DMS 273 treated with DMSO at 0.1 percent for 48 hours (cell line): ENCODE measurements around the gene HOXA10.

ENCODE experiments used
- DNase-seq: peaks from one replicate; lab custom pipeline; 2025; lab: John Stamatoyannopoulos, UW

The HOXA10 gene

DNA sequence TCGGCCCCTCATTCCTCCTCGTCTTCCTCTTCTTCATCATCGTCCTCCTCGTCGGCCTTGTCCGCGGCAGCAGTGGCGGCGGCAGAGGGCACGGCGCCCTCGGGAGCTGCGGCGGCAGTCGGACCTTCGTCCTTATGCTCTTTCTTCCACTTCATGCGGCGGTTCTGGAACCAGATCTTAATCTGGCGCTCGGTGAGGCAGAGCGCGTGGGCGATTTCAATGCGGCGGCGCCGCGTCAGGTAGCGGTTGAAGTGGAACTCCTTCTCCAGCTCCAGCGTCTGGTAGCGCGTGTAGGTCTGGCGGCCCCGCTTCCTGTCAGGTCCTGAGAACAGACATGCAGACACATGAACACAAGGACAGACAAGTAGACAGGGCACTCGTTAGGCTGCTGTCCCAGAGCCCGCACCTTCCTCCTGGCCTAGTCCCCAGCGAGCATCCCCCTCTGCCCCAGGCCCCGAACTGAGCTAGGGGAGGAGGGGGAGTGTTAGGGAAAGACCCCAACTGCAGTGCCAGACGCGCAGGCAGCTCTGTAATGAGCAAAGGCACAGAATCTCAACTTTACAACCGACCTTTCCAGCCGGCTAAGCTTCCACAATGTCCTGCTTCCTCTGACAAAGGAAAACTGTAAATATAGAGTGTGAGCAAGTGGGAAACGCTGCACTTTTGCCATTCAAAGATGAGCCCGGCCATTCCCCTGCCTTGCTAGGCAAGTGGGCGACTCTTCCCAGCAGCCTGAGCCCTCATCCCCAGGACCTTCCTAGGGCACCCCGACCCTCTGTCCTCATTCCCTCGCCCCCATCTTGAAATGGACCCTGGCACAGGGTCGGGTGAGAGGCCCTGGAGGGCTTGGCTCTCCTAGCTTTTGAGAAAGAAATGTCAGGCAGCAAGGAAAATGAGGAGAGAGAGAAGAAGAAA, 19.0 kb downstream of the HOXA10 start:
- no peak for DNase-seq

DNA sequence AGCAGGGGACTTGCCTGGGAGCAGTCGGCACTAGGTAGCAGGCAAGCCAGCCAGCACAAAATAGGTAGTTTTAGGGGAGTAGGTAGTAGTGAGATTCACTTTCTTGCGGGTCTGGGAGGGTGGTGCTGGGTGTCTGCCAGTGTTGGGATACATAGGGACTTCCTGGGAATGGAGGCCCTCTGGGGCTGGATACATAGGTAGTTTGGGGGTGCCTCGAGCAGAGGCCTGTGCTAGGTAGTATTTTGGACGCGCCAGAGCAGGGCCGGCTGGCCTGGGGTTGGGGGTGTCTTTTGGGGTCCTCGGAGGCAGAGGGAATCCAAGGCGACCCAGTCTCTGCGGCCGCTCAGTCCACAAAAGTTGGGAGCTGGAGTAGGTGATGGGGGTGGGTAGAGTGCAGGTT, 19.8 kb downstream of the HOXA10 start:
- no peak for DNase-seq

DNA sequence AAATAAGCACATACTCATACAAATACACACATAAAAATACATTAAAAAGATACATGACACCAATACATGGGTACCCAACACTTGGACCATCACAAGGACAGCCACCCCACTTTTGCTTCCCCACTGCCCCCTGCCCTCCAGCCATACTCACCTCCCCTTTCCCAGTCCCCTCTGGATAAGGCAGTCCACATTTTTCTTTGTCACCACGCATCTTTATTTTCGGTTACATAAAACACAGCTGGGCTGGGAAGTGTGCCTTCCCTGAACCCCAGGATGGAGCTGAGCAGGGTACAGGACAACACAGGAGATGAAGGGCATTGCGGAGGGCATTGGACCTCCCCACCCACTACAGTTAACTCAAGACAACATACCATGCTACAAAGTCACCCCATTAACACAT, 20.6 kb downstream of the HOXA10 start:
- DNase-seq, result no peak

DNA sequence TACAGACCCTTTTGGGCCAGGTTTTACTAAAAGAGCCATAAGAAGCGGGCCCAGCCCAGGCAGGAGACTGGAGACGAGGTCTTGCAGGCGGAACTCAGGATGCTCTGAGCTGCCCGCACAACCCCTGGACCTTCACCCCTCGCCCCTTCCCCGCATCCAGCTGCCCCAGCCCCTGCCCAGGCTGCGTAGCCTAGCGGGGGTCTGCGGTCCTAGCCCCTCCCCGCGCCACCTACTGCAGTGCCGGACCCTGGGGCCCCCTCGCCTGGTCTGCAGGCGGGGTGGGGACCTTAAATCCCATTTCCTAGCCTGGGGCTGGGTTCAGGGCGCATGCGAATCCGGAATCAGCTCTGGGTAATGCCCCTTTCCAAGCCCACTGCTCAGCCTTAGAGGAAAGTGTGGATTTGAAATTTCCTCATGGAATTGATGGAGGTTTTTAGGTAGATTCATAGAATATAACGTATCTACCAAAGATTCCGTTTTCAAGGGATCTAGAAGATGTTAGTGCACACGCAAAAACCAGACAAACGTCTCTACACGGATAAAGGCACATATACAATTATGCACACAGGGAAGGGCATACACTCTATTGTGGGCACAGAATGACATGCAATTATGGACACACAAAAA, 21.2 kb downstream of the HOXA10 start:
- DNase-seq, result no peak

DNA sequence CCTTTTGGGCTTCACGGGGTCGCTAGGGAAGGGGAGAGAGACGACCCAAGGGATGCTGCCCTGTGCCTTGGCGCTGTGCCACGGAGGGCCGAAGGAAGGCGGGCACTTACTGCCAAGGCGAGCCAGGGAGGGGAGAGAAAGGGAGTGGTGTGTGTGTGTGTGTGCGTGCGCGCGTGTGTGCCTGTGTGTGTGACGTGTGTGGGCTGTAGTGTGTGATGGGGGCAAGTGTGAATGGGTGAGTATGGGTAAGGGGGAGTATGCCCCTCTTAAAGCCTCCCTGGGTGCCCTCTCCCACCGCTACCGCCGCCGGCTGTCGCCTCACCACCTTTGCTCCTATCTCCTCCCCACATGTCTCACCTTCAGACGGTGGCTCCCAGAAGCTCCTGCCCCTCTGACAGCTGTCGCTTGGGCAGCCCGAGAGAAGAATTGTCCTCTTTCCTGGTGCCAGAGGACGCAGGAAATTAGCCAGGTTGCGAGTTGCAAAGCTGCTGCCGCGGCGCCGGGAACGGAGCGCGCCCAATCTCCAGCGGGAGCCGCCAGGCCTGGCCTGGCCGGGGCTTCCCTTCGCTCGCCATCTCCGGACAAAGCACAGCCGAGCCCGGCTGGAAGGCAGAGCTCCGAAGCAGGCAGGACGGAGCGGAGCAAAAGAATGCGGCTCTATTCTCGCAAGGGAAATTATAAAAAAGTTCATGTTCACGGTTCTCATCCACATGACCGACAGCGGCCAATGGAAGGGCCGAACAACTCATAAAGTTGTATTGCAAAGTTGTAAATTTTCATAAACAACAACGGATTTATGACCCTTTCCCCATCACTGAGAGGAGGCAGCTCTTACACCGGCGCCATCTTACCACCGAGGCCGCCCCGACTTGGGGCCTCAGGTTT, 21.9 kb downstream of the HOXA10 start, which contains the start of gene HOXA3:
Gene HOXA3 (minus strand): TSS at position 653 of the 885 bp plus-strand sequence. CDS start 41,943 bp downstream, outside the sequence.
- DNase-seq, result no peak

DNA sequence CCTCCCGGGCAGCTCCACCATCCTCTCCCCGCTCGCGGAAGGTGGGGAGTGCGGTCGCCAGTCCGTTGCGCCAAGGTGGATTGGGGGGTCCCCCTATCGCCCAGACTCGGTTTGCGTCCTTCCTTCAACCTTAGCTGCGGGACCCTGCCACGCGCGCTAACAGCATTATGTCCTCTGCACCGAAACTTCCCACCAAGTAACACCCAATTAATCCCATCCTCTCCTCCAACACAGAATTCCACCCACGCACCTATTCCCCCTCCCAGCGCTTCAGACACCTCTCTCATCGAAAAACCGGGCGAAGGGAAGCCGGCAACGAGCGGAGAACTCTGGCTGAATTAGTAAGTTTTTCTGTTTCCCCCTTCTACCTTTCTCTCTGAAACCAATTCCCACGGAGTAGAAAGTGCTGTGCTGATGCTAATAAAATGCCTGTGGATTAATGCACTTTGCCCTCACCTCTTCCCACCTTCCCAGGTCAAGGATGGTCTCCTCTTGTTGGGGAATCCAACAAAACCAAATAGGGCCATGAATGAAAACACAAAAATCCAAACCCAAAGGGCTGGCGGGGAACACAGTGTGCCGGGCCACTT, 22.7 kb downstream of the HOXA10 start:
- no peak for DNase-seq

DNA sequence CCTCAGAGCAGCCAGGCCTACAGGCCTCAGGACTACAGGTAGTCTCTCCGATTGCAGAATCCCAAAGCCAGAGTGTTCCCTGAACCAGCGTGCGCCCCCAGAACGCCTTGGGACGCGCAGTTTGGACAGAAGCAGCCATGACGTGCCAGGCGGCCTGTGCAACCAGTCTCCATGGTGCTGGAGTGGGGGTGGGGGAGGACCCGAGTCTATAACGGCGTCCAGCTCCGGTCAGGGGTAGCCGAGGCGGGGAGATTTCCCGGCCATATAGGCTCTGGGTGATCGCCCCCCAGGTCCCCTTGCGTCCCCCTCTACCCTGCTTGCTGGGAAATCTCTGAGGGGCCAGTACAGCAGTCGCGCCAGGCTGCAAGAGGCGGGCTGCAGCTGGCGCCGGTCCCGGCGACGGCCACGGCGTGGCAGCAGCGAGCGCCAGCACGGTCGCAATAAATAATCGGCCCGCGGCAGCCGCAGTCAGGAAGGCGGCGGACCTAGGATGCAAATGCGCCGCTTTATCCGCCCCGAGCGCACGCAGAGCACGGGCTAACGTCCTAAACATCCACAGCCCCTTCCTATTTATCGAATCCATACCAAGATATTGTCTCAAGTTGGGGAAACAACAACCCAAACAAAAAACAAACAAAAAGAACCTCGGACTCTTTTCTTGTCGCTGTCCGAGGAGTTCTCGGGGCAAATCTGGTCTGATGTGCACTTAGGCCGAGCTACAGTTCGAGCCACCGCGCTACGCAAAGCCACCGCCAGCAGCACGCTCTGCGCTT, 23.4 kb downstream of the HOXA10 start:
- DNase-seq, result no peak

DNA sequence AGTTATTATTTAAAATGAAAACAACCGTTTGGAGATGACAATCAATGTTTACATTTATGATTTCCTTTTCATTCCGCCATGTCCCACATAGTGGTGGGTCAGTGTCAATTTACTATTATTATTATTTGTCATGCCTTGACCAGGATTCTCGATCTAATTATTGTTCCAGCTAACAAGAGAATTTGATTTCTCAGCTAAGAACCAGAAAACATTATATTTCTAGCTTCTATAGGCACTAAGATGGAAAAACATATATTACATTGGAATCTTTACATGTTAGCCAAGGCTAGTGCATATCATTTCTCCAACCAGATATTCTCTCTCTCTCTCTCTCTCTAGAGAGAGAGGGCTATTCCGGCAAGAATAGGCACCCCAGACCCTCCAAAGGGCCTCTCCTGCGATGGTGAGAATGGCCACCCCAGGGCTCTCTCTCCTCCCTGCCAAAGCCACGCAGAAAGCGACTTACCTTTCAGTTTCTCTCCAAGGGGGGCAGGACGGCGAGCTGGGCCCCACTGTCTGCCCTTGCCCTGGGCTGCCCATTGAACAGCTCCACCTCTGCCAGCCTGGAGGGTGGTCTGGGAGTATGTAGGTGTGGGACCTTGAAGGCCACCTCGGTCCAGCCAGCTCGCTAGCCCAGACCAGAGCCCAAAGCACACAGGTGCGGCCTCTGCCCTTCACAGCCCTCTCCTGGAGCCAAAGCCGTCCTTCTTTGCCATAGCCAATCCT, 24.1 kb downstream of the HOXA10 start:
- no peak for DNase-seq

DNA sequence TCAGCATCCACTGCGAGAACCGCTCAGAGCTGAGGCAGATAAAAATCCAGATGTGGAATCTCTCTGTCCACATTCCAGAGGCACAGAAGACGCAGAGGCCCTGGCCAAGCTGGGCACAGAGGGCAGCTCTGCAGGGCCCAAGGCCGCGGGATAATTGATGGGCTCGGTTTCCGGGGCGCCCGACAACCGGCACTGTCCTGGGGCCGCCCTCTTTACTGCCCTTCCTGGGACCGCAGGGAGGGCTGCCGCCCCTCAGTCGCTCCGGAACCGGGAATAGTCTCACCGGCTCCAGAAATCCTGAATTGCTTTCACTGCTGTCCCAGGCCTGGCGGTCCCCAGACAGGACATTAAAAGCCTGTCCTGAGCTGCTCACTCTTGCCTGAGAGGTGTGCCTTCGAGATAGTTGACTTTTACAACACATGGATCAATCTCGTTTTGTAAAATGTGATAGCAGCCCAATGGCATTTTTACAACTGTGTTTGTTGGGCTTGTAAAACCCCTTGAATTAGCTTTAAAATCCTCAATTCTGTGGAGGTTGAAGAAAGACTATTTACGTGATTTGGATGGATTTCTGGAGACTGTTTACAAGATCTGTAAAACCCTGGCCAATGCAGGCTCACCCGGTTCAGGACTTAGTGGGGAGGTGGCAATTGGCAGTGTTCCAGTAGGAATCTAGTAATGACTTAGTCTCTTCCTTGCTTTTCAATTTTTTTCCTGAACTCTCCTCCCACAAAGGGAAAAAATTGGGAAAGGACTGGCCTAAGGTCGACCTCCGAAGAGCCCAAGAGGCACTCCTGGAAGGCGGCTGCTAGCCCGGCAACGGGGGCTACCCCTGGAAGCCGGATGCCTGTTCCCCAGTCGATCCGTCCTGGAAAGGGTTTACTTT, 25.1 kb downstream of the HOXA10 start:
- no peak for DNase-seq

DNA sequence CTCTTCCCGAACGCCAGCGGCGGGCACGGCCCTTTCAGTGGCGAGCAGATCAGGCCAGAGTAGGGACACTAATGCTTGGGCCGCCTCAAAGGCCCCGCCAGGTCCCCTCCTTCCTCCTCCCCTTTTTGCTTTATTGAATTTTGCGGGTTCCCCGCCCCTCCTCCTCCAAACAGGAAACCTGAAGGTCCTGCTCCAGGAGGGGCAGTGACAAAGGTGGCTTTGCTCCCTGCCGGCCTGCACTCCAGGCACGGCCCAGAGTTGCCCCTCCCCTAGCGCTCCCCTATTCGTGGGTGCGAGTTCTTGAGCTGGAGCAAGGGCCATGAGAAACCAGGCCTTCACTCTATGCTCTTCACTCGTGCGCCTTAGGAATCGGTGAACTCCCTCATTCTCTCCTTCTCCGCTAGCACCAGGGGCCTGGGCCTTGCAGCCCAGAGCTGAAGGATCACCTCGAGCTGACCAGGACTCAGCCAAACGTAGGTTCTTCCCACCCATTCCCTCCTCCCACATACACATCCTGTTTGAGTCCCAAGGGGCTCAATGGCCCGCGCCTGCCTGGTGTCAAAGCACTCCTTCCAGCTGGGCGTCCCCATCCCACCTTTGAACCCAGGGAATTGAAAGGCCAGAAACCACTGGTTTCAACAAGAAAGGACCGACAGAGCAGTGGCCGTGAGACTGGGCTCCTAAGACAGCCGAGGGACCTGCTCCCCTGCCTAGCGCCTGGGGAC, 25.9 kb downstream of the HOXA10 start:
- DNase-seq, result no peak

DNA sequence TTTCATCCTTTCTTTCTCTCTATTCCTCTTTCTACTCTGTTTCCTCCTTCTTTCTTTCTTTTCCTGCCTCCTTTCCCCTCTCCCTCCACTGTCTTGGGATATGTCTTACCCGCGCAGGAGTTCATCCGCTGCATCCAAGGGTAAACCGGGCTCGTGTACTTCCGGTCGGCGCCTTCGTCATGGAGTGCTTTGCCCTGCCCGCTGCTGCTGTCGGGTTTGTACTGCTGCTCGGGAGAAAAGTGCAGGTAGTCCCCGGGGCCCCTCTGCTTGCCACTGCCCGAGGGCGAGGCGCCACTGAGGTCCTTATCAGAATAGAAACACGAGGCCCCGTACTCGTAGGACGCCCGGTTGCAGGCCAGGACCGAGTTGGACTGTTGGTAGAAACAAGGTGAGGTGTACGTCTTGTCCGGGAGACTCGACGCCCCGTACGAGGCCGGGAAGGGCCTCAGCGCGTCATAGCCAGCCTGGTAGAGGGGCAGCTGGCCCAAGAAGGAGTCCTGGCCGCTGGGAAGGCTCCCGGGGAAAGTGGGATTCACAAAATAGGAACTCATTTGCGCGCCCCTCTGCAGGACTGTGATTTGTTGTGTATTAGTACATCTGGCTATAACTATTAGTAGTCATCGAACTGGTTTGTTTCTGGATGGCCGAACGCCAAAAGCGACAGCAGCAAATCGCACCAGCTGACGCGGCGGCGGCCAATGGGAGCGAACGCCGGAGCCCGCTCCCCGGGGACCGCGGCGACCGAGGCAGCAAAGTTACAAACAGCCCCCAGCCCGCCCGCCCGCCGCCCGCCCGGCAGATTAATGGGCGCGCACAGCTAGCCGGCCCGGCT, 26.7 kb downstream of the HOXA10 start, which contains the start of gene HOXA6:
Gene HOXA6 (minus strand): TSS at position 576 of the 832 bp plus-strand sequence. CDS start 25 bp downstream, at position 551.
- DNase-seq, result no peak

DNA sequence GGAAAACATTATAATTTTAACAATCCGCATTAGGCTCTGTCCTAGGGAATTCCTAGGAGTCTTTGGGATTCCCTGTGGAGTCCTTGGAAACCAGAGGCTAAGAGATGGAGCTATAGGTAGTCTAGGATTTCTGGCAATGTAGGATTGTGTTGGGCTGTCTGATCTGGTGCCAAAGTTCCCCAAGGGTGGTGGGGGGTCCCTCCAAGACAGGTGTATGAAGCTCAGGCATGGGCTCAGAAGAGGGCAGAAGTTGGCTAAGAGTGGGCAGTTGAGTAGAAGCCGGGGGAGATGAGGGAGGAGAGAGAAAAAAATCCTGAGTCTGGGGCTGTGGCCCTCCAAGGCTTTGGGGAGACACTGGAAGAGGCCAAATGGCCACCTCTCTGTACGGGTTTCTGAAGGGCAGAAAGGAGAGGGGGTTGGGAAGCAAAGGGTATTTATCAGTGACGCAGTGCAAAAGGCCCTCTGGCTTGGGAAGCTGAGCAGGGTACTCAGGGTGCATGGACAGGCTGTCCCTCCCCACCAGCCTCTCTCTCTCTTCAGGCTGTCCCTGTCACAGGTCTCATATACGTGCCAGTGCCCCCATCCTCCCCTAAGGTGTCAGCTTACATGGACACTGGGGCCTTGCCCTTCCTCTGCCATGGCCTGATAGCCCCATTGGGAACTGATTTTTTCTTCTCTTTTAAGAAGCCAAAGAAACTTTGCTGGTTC, 27.5 kb downstream of the HOXA10 start:
- DNase-seq, result no peak

DNA sequence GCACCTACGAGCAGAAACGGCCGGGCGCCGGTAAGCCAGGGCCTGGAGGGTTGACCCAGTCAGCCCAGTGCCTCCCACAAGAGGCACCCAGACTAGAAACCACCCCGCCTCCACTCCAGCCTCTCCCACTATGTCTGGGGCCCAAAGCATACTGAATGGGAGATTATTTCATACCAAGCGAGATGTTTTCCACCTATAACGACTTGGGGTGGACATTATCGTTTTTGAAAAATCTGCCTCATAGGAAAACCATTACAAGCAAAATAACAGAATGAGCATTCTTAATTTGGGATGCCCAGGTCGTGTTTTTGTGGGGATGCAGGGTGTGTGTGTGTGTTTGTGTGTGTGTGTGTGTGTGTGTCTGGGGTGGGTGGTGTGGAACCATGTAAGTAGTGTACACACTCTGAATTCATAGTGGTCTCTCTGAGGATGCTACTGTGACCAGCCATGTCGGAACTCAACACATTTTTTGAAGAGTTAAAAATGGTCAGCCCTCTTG, 28.2 kb downstream of the HOXA10 start:
- no peak for DNase-seq

DNA sequence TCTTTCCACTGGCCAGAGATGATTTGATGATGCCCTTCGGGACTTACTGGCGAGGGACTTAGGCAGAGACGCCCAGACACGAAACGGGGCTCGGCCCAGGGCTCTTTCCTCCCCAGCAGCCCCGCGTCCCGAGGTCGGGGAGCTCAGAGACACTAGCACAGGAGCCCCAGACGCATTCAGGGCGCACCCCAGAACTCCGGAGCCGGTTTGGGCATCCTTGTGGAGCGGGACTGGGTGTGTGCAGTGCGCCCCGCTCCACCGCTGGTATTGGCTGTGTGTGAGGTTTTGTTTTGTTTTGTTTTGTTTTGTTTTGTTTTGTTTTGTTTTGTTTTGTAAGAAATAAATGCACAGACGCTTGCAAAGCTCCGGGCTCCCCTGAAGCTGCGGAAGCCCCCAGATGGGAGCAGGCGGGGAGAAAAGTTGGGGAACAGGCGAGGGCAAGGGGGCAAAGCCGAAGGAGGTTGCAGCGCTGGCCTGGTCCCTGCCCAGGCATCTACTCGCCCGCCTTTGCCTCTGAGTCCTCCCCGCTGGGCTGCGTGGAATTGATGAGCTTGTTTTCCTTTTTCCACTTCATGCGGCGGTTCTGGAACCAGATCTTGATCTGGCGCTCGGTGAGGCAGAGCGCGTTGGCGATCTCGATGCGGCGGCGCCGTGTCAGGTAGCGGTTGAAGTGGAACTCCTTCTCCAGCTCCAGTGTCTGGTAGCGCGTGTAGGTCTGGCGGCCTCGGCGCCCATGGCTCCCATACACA, 28.8 kb downstream of the HOXA10 start:
- no peak for DNase-seq

DNA sequence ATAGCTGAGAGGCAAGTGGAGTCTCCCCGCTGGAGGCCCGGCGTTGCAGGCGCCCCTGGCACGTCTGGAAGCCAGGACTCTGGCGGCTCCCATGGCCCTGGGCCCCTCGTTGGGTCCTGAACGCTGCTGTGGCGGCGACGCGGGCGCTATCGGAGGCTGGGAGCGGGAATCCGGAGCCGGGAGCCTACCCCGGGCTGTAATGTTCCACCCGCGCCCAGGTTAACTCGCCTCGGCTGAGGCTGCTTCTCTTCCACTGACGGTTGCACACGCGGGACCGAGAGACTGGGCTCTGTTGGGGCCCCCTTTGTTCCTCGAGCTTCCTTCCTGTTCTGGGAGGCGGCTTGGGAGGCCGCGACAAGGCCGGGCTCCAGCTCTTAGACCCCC, 29.3 kb downstream of the HOXA10 start:
- DNase-seq, result no peak
